ENCODE measurements around the gene STIM1. TPM values are rescaled to one million over a fixed set of nuclear protein-coding genes. Genes with fewer than 3 reads are reported as not detected.

STIM1 gene
- total and polyA plus RNA-seq, 4 donors: 12.1 to 56.4 (median 41.2) TPM

DNA sequence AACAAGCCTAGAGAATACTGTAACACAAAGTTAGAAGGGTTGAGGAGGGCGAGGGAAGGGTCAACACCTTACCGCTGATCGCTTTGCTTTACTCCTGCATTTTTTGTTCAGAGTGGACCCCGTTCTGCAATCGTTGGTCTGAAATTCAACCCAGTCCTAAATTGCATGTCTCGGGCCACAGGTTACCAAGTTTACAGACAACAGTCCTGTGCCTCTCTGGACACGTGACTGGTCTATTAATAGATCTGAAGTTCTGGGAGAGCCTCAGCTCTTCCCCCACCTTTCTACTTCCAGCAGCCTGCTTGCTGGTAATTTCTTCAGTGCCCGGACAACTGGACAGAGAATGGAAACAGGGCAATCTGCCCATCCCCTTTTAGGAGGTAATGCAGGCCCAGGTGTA, 74.2 kb downstream of the STIM1 start:
- H3K27ac ChIP-seq (ENCODE audit: low read depth in 1 of 2, low read length in 1 of 2): no peak overlapping the region
- 65 to 81% methylated on average over 8 of the region's 8 CpGs for WGBS, 2 donors
- TF ChIP-seq, protein P1, sequence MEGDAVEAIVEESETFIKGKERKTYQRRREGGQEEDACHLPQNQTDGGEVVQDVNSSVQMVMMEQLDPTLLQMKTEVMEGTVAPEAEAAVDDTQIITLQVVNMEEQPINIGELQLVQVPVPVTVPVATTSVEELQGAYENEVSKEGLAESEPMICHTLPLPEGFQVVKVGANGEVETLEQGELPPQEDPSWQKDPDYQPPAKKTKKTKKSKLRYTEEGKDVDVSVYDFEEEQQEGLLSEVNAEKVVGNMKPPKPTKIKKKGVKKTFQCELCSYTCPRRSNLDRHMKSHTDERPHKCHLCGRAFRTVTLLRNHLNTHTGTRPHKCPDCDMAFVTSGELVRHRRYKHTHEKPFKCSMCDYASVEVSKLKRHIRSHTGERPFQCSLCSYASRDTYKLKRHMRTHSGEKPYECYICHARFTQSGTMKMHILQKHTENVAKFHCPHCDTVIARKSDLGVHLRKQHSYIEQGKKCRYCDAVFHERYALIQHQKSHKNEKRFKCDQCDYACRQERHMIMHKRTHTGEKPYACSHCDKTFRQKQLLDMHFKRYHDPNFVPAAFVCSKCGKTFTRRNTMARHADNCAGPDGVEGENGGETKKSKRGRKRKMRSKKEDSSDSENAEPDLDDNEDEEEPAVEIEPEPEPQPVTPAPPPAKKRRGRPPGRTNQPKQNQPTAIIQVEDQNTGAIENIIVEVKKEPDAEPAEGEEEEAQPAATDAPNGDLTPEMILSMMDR (IDR thresholded peaks at IDR 0.05; ENCODE audit: control extremely low read depth, extremely low read depth): no peak
- peaks cover 0 to 18% (median 3%) of the 10 kb centered on the region in 5 donors for H3K4me1 ChIP-seq (ENCODE audit: control insufficient read depth in 5 of 5, insufficient read depth in 5 of 5, low read length in 5 of 5)
- no peaks in the 10 kb centered on the region for H3K27me3 ChIP-seq (ENCODE audit: control insufficient read depth in 3 of 3, insufficient read depth in 3 of 3, low read length in 2 of 3)
- H3K4me3 ChIP-seq: no peak overlapping the region
- H3K9ac ChIP-seq (ENCODE audit: insufficient read depth in 1 of 2, low read length in 2 of 2): no peak overlapping the region
- H3K36me3 ChIP-seq (ENCODE audit: control insufficient read depth in 4 of 4, insufficient read depth in 4 of 4, low read length in 4 of 4): no peaks in the 10 kb centered on the region
- no peaks in the 10 kb centered on the region for H3K9me3 ChIP-seq (ENCODE audit: control insufficient read depth in 4 of 4, insufficient read depth in 3 of 4, low read length in 3 of 4)
- DNase-seq: no peak
- no peak for ATAC-seq (ENCODE audit: insufficient read depth, low FRiP score)

DNA sequence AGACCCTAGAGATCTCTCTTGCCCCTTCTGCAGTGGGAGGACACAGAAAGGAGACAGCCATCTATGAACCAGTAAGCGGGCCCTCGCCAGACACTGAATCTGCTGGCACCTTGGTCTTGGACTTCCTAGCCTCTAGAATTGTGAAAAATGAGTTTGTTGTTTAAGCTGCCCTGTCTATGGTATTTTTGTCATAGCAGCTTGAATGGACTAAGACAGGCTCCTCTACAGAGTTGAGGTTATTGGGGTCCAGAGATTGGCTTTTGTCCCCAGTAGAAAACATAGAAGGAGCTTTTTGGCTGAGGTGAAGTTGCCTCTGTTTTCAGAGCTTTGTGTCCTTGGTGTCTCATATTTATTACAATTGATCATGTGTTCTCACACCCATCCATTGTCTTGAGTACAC, 77.2 kb downstream of the STIM1 start:
- ATAC-seq (ENCODE audit: insufficient read depth, low FRiP score) (no peak), DNase-seq (no peak)
- no peak overlapping the region for H3K27ac ChIP-seq (ENCODE audit: low read depth in 1 of 2, low read length in 1 of 2)
- no peaks in the 10 kb centered on the region for H3K27me3 ChIP-seq (ENCODE audit: control insufficient read depth in 3 of 3, insufficient read depth in 3 of 3, low read length in 2 of 3)
- H3K4me3 ChIP-seq: no peak overlapping the region
- TF ChIP-seq, protein P1 (IDR thresholded peaks at IDR 0.05; ENCODE audit: control extremely low read depth, extremely low read depth): no peak
- H3K36me3 ChIP-seq (ENCODE audit: control insufficient read depth in 4 of 4, insufficient read depth in 4 of 4, low read length in 4 of 4): no peaks in the 10 kb centered on the region
- H3K9ac ChIP-seq (ENCODE audit: insufficient read depth in 1 of 2, low read length in 2 of 2): no peak overlapping the region
- 98 to 100% methylated on average over 2 of the region's 2 CpGs for WGBS, 2 donors
- no peaks in the 10 kb centered on the region for H3K9me3 ChIP-seq (ENCODE audit: control insufficient read depth in 4 of 4, insufficient read depth in 3 of 4, low read length in 3 of 4)
- H3K4me1 ChIP-seq (ENCODE audit: control insufficient read depth in 5 of 5, insufficient read depth in 5 of 5, low read length in 5 of 5): peaks cover 0 to 19% (median 2%) of the 10 kb centered on the region in 5 donors

DNA sequence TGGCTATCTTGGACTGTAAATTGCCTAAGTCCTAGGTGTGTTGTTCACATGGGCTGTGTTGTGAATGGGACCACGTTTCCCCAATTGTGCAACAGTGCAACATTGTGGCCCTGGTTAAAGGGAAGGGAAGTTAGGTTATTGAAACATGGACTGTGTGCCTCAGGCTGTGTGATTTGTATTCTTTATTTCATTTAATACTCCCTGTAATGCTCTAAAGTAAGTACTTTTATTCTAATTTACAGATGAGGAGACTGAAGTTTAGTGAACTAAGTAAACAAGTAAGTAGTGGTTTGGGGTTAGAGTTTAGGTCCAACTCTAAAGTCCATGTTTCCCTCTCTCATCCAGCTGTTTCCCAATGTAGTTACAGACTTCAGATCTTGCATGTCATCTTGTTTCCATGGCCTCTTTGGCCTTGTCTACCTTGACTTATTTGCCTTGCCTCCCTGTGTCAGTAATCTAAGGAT, 77.7 kb downstream of the STIM1 start:
- H3K9me3 ChIP-seq (ENCODE audit: control insufficient read depth in 4 of 4, insufficient read depth in 3 of 4, low read length in 3 of 4): no peaks in the 10 kb centered on the region
- 30 to 72% methylated on average over 1 of the region's 1 CpG for WGBS, 2 donors
- H3K4me3 ChIP-seq: no peak overlapping the region
- H3K27ac ChIP-seq (ENCODE audit: low read depth in 1 of 2, low read length in 1 of 2): no peak overlapping the region
- no peak for DNase-seq
- H3K9ac ChIP-seq (ENCODE audit: insufficient read depth in 1 of 2, low read length in 2 of 2): no peak overlapping the region
- H3K4me1 ChIP-seq (ENCODE audit: control insufficient read depth in 5 of 5, insufficient read depth in 5 of 5, low read length in 5 of 5): peaks cover 0 to 17% (median 2%) of the 10 kb centered on the region in 5 donors
- TF ChIP-seq, protein P1 (IDR thresholded peaks at IDR 0.05; ENCODE audit: control extremely low read depth, extremely low read depth): no peak
- no peaks in the 10 kb centered on the region for H3K27me3 ChIP-seq (ENCODE audit: control insufficient read depth in 3 of 3, insufficient read depth in 3 of 3, low read length in 2 of 3)
- no peak for ATAC-seq (ENCODE audit: insufficient read depth, low FRiP score)
- no peaks in the 10 kb centered on the region for H3K36me3 ChIP-seq (ENCODE audit: control insufficient read depth in 4 of 4, insufficient read depth in 4 of 4, low read length in 4 of 4)

DNA sequence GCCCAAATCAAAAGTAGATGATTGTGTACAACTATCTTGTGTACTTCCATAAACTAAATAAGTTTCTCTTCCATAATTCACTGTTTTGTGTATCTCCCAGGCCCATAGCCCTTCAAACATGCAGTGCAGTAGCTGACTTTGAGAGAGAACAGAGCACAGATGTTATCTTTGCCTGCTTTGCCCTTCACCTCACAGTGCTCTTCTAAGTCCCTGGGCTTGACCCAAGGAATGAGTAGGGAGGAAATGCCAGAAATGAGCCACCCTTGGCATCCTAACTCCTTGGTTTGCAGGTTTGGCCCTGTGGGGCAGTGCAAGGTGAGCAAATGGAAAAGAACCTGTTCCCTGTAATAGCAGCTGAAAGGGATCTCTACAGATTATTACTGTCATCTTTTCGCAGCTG, 79.2 kb downstream of the STIM1 start:
- H3K9me3 ChIP-seq (ENCODE audit: control insufficient read depth in 4 of 4, insufficient read depth in 3 of 4, low read length in 3 of 4): no peaks in the 10 kb centered on the region

More for the DNA sequence above, 79.2 kb downstream of the STIM1 start:
- Histone ChIP-seq H3K4me3 (no peak overlapping the region), H3K27ac (ENCODE audit: low read depth in 1 of 2, low read length in 1 of 2) (no peak overlapping the region), H3K4me1 (ENCODE audit: control insufficient read depth in 5 of 5, insufficient read depth in 5 of 5, low read length in 5 of 5) (peaks cover 0 to 11% (median 4%) of the 10 kb centered on the region in 5 donors), H3K27me3 (ENCODE audit: control insufficient read depth in 3 of 3, insufficient read depth in 3 of 3, low read length in 2 of 3) (no peaks in the 10 kb centered on the region), H3K36me3 (ENCODE audit: control insufficient read depth in 4 of 4, insufficient read depth in 4 of 4, low read length in 4 of 4) (no peaks in the 10 kb centered on the region), H3K9ac (ENCODE audit: insufficient read depth in 1 of 2, low read length in 2 of 2) (no peak overlapping the region)
- TF ChIP-seq, protein P1 (IDR thresholded peaks at IDR 0.05; ENCODE audit: control extremely low read depth, extremely low read depth): no peak
- ATAC-seq (ENCODE audit: insufficient read depth, low FRiP score) (no peak), DNase-seq (no peak)
- 89 to 97% methylated on average over 1 of the region's 1 CpG for WGBS, 2 donors
